B cell (primary cell): ENCODE measurements around the gene UBAP1L. TPM values are rescaled to one million over a fixed set of nuclear protein-coding genes. Genes with fewer than 3 reads are reported as not detected.

ENCODE experiments used
- ATAC-seq: fragments of 200-7000 bp; cut with Tn5 transposase; one replicate; pipeline ENCODE4 v1.10.0; 2021; ENCODE audit warnings: low read depth, mild to moderate bottlenecking, moderate number of reproducible peaks, moderate library complexity
- CTCF ChIA-PET: fragments of 350-600 bp; sonication (Branson Sonifier 250); formaldehyde crosslinking; loops from one replicate; lab custom pipeline; 2021; ENCODE audit warnings: antibody characterized with exemption, inconsistent platforms; lab: Charles Lee
- POLR2A ChIA-PET: fragments of 350-600 bp; sonication (Branson Sonifier 250); formaldehyde crosslinking; loops from one replicate; lab custom pipeline; 2021; ENCODE audit warnings: antibody characterized with exemption; lab: Charles Lee
- DNase-seq: peaks from one replicate; pipeline ENCODE4 v3.0.0; 2013
- H2AFZ ChIP-seq: 2 replicates; pipeline ENCODE4 v1.6.1; 2012; ENCODE audit warnings: mild to moderate bottlenecking, low read depth, low read length; ENCODE audit not compliant: insufficient read depth, poor library complexity, severe bottlenecking
- H3K27ac ChIP-seq, 2 donors: 1 replicate in 1 of 2; 2 replicates in 1 of 2; pipeline ENCODE4 v1.5.1; 2012 to 2013; ENCODE audit warnings: low read length in 2 of 2, mild to moderate bottlenecking in 2 of 2, moderate library complexity in 1 of 2
- H3K27me3 ChIP-seq, 4 experiments: fragments of 200-600 bp in 1 of 4; sonication (generic) in 1 of 4; replicated peaks in 1 of 4; 1 replicate in 2 of 4; 2 replicates in 2 of 4; pipeline versions ENCODE4 v1.6.1 to v1.7.0; 2013 to 2016; ENCODE audit warnings: low read length in 3 of 4, mild to moderate bottlenecking in 2 of 4, mixed read lengths in 1 of 4, moderate library complexity in 1 of 4; ENCODE audit not compliant: insufficient read depth in 4 of 4, control insufficient read depth in 3 of 4; ENCODE audit errors: control extremely low read depth in 1 of 4
- H3K36me3 ChIP-seq, 2 experiments: replicated peaks in 1 of 2; 1 replicate in 1 of 2; 2 replicates in 1 of 2; pipeline versions ENCODE4 v1.6.1 to v1.7.1; 2013; ENCODE audit warnings: low read length in 1 of 2; ENCODE audit not compliant: insufficient read depth in 2 of 2, control insufficient read depth in 1 of 2; ENCODE audit errors: control extremely low read depth in 1 of 2, extremely low read depth in 1 of 2
- H3K4me1 ChIP-seq, 2 donors: fragments of 200-600 bp in 1 of 2; sonication (generic) in 1 of 2; 1 replicate in 1 of 2; 2 replicates in 1 of 2; pipeline versions ENCODE4 v1.5.1 to v1.6.1; 2013 to 2017; ENCODE audit warnings: low read length in 2 of 2; ENCODE audit not compliant: control insufficient read depth in 2 of 2, insufficient read depth in 2 of 2
- H3K4me2 ChIP-seq: replicated peaks from 2 replicates; pipeline ENCODE3; 2012; ENCODE audit warnings: mild to moderate bottlenecking, low read depth, low read length; ENCODE audit not compliant: poor library complexity, severe bottlenecking
- H3K4me3 ChIP-seq, 5 experiments: fragments of 200-600 bp in 1 of 5; sonication (generic) in 1 of 5; 1 replicate in 3 of 5; 2 replicates in 2 of 5; pipeline versions ENCODE4 v1.5.1 to v1.7.0; 2011 to 2016; ENCODE audit warnings: low read length in 4 of 5, mild to moderate bottlenecking in 4 of 5, low read depth in 2 of 5, control low read depth in 1 of 5, moderate library complexity in 1 of 5; ENCODE audit not compliant: insufficient read depth in 1 of 5; ENCODE audit errors: control extremely low read depth in 1 of 5, extremely low read depth in 1 of 5
- H3K79me2 ChIP-seq: fragments of 200-600 bp; sonication (generic); one replicate; pipeline ENCODE4 v1.6.0; 2016; ENCODE audit warnings: low read length; ENCODE audit not compliant: control insufficient read depth, insufficient read depth
- H3K9ac ChIP-seq: fragments of 200-600 bp; sonication (generic); 2 replicates; pipeline ENCODE4 v1.6.1; 2017; ENCODE audit warnings: mild to moderate bottlenecking, low read length, moderate library complexity
- H3K9me3 ChIP-seq, 3 donors: one replicate each; pipeline versions ENCODE4 v1.6.1 to v1.7.1; 2013; ENCODE audit warnings: low read length in 2 of 3; ENCODE audit not compliant: control insufficient read depth in 2 of 3, insufficient read depth in 1 of 3; ENCODE audit errors: control extremely low read depth in 1 of 3
- H4K20me1 ChIP-seq: 2 replicates; pipeline ENCODE4 v1.6.0; 2012; ENCODE audit warnings: mild to moderate bottlenecking, low read length; ENCODE audit not compliant: insufficient read depth, control insufficient read depth, poor library complexity, severe bottlenecking
- H3K27ac Mint-ChIP-seq: one replicate; pipeline ENCODE4 v1.8.0; 2021; ENCODE audit warnings: mixed read lengths
- H3K27me3 Mint-ChIP-seq: one replicate; pipeline ENCODE4 v1.8.0; 2021; ENCODE audit warnings: mixed read lengths
- H3K4me1 Mint-ChIP-seq: one replicate; pipeline ENCODE4 v1.8.0; 2021; ENCODE audit warnings: mixed read lengths
- H3K4me3 Mint-ChIP-seq: one replicate; pipeline ENCODE4 v1.8.0; 2021; ENCODE audit warnings: mixed read lengths
- H3K9me3 Mint-ChIP-seq: one replicate; pipeline ENCODE4 v1.8.0; 2022; ENCODE audit warnings: mixed read lengths; ENCODE audit not compliant: insufficient read depth
- CTCF ChIP-seq: fragments of 200-600 bp; IDR thresholded peaks from one replicate; pipeline ENCODE4 v1.8.0; 2022; ENCODE audit warnings: antibody characterized with exemption, mild to moderate bottlenecking
- EZH2 ChIP-seq: IDR thresholded peaks from 2 replicates; pipeline ENCODE4 v1.6.1; 2012; ENCODE audit warnings: borderline replicate concordance, low read depth, mild to moderate bottlenecking, moderate library complexity, low read length; ENCODE audit not compliant: insufficient read depth, poor library complexity, severe bottlenecking
- WGBS: methylation state at CpG from one replicate; pipeline ENCODE4 v1.1.5; 2013; ENCODE audit warnings: missing lambda C conversion rate; ENCODE audit not compliant: insufficient coverage; 5-methylcytosine and 5-hydroxymethylcytosine counted together
- intact Hi-C: fragments of 100-400 bp; cut with micrococcal nuclease; formaldehyde crosslinking; loops from one replicate; pipeline ENCODE4 v1.10.0; 2022
- polyA plus RNA-seq: library from polyadenylated mRNA; depleted of rRNA; stranded (reverse); fragments of >200 nt; gene quantifications from 2 replicates; pipeline ENCODE4 v1.2.3, GENCODE V29; 2012
- total RNA-seq, 2 donors: library from RNA; stranded (reverse); fragments of 120-200 nt in 1 of 2; gene quantifications; 1 replicate in 1 of 2; 2 replicates in 1 of 2; pipeline versions ENCODE4 v1.2.3 to v1.2.4, GENCODE V29; 2013 to 2022

Gene UBAP1L
- total and polyA plus RNA-seq, 2 donors (not counting 1 experiment from before 2014, with no cell fraction given) = 8.5 to 18.4 TPM

DNA sequence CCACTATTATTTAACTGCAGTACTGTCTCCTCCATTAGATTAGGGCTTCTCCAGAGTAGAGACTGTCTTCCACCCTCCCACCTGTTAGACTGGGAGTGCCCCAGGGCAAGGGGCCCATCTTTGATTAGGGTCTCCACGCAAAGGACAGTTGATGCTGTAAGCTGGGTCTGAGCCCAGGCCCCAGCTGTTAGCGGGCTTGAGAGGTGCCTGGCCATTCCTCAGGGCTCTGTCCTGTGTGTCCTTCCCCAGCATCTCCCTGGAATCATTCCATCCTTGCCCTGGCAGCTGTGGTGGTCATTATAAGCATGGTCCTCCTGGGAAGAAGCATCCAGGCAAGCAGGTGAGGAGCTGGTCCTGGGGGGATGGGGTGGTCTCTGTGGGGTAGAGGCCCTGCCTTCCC, 63.7 kb downstream of the UBAP1L start:
- intact Hi-C loops = no loop called here
- 100% methylated on average over 2 of the region's 2 CpGs for WGBS
- peaks cover 4% of the 10 kb centered on the region for H3K27me3 Mint-ChIP-seq
- no peaks in the 10 kb centered on the region for H3K9me3 Mint-ChIP-seq
- POLR2A ChIA-PET = no interaction called here
- no peak overlapping the region for H3K9ac ChIP-seq
- DNase-seq (no peak), ATAC-seq (no peak)
- no peak overlapping the region for H3K4me3 ChIP-seq
- H3K27me3 ChIP-seq = peaks cover 0 to 6% (median 0%) of the 10 kb centered on the region in 4 experiments
- CTCF ChIA-PET = interaction anchor here (0.5 to 4.1 kb wide), 4 partner anchors 10 to 395 kb away, joined by 3 to 13 read pairs (median 4); no protein-coding TSS in a partner anchor
- no peak overlapping the region for H2AFZ ChIP-seq
- H3K4me1 Mint-ChIP-seq = peaks cover 15% of the 10 kb centered on the region
- H3K9me3 ChIP-seq = no peaks in the 10 kb centered on the region
- H3K27ac Mint-ChIP-seq = no peak overlapping the region
- H4K20me1 ChIP-seq = no peaks in the 10 kb centered on the region
- no peak for TF ChIP-seq CTCF
- TF ChIP-seq EZH2 = no peak
- no peak overlapping the region for H3K4me2 ChIP-seq
- H3K36me3 ChIP-seq = no peaks in the 10 kb centered on the region
- H3K27ac ChIP-seq = no peak overlapping the region
- H3K4me1 ChIP-seq = peaks cover 13 to 19% of the 10 kb centered on the region in 2 donors
- no peak overlapping the region for H3K4me3 Mint-ChIP-seq
- no peaks in the 10 kb centered on the region for H3K79me2 ChIP-seq

DNA sequence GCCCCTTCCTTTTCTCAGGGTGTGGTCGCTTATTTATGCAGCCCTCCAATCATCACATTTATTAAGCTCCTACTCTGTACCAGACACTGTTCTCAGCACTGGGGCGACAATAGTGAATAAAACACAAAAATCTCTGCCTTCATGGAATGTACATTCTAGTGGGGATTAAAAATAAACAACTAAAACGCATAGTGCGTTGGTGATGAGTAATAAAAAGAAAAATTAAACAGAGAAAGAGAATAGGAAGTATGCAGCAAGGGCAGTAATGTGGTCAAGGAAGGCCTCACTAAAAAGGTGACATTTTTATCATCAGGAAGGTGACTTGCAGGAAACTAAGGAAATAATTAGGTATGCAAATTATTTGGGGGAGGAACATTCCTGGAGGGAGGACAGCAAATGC, 64.7 kb downstream of the UBAP1L start:
- peaks cover 4% of the 10 kb centered on the region for H3K27me3 Mint-ChIP-seq
- DNase-seq (no peak), ATAC-seq (no peak)
- no peaks in the 10 kb centered on the region for H3K9me3 Mint-ChIP-seq
- Histone ChIP-seq H3K36me3 (no peaks in the 10 kb centered on the region), H3K9ac (no peak overlapping the region), H3K9me3 (no peaks in the 10 kb centered on the region), H4K20me1 (no peaks in the 10 kb centered on the region), H3K4me2 (peak overlapping the region; percentile 86), H3K27ac (no peak overlapping the region), H3K4me1 (peaks cover 13 to 19% of the 10 kb centered on the region in 2 donors), H2AFZ (peak overlapping the region; percentile 36), H3K79me2 (no peaks in the 10 kb centered on the region), H3K27me3 (peaks cover 0 to 6% (median 0%) of the 10 kb centered on the region in 4 experiments), H3K4me3 (no peak overlapping the region)
- intact Hi-C loops = no loop called here
- no peak overlapping the region for H3K27ac Mint-ChIP-seq
- TF ChIP-seq CTCF = no peak
- TF ChIP-seq EZH2 = no peak
- 50% methylated on average over 1 of the region's 4 CpGs for WGBS
- H3K4me3 Mint-ChIP-seq = peak overlapping the region; percentile 81
- peaks cover 15% of the 10 kb centered on the region for H3K4me1 Mint-ChIP-seq
- CTCF ChIA-PET = interaction anchor here (0.7 to 1.1 kb wide), 3 partner anchors 8 to 65 kb away, joined by 3 to 4 read pairs (median 3); partner anchors contain the start of gene UBAP1L
- POLR2A ChIA-PET = no interaction called here
